ENCODE measurements around the gene HRAS. TPM values are rescaled to one million over a fixed set of nuclear protein-coding genes. Genes with fewer than 3 reads are reported as not detected.

The HRAS gene
- total and polyA plus RNA-seq, 2 of the 8 experiments (the other 6 are each of a cell fraction or from before 2014, with no cell fraction given): 44.3 to 54.7 TPM

DNA sequence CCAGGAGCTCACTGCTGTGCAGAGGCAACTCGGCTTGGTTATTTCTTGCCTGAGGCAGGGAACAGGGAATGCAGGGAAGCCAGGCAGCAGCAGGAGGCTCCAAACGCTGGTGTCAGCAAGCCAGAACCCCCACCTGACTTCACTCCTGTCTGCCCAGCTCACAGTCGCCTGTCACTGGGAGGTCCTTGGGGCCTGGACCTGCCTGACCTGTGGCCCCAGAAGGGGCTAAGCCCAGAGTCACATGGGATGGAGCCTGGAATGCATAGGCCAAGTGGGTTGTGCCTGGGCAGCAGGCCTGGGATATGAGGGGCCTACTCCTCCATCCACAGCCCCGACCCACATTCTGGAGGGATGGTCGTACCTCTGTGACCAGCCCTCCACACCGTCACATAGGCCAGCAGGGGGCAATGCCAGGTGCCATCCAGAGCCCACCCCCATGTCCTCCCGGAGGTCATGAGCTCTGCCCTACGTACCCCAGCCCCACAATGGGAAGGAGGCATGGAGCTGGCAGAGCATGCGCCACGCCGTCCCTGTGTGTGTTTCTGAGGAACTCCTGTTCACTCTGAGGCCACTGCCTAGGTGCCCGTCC is 30.6 kb upstream of the HRAS start:
- POLR2A ChIA-PET (ENCODE audit: partially characterized antibody): interaction anchor here (0.7 to 3.4 kb wide), 9 partner anchors 8 to 178 kb away, joined by 3 to 15 read pairs (median 4); partner anchors contain the start of gene PHRF1
- Histone ChIP-seq H3K4ac (replicated peaks; ENCODE audit: insufficient read length, low read depth, low read length) (peak overlapping the region; percentile 53), H3K27me3 (replicated peaks in 1 of 4; ENCODE audit: control insufficient read depth in 3 of 4, extremely low read depth in 1 of 4, insufficient read depth in 3 of 4, low read length in 3 of 4) (peaks cover 0 to 3% (median 0%) of the 10 kb centered on the region in 4 experiments; a peak in 3 of 7 replicates), H3K56ac (replicated peaks; ENCODE audit: insufficient read length, low read depth, low read length) (no peak overlapping the region), H2BK120ac (replicated peaks; ENCODE audit: low read depth, low read length) (no peak overlapping the region), H4K8ac (ENCODE audit: extremely low read depth, insufficient read depth, low read length) (no peak overlapping the region), H4K20me1 (replicated peaks in 1 of 2; ENCODE audit: control insufficient read depth in 1 of 2, insufficient read depth in 2 of 2, low read length in 2 of 2) (peaks cover 10 to 29% of the 10 kb centered on the region in 2 experiments), H2AK5ac (ENCODE audit: low read depth, low read length) (no peak overlapping the region), H3K27ac (ENCODE audit: low read depth, low read length) (0 out of 2 replicates have a peak overlapping the region, but pooled peaks have one; percentile 9), H3K23ac (ENCODE audit: insufficient read length) (no peak overlapping the region), H3K9ac (replicated peaks in 1 of 4; ENCODE audit: extremely low read depth in 1 of 4, low read depth in 3 of 4, low read length in 3 of 4) (no peak overlapping the region), H2BK20ac (ENCODE audit: low read length) (no peak overlapping the region), H2BK12ac (ENCODE audit: low read depth, low read length) (0 out of 2 replicates have a peak overlapping the region, but pooled peaks have one; percentile 7), H2BK15ac (ENCODE audit: low read length) (no peak overlapping the region), H3K79me2 (ENCODE audit: control insufficient read depth in 1 of 2, insufficient read depth in 2 of 2, low read length in 2 of 2) (peaks cover 0 to 4% of the 10 kb centered on the region in 2 experiments; a peak in 1 of 4 replicates), H2BK5ac (ENCODE audit: low read depth, low read length) (0 out of 2 replicates have a peak overlapping the region, but pooled peaks have one; percentile 18), H4K91ac (replicated peaks; ENCODE audit: insufficient read length, low read length) (peak overlapping the region; percentile 89), H3K36me3 (ENCODE audit: control insufficient read depth in 2 of 4, insufficient read depth in 4 of 4, low read length in 3 of 4) (peaks cover 0 to 8% (median 4%) of the 10 kb centered on the region in 4 experiments; a peak in 5 of 8 replicates), H3K23me2 (ENCODE audit: low read depth, low read length) (peaks cover 9% of the 10 kb centered on the region; the same call in 1 of the 2 replicates), H3K9me3 (ENCODE audit: insufficient read depth in 2 of 2, low read depth in 1 of 2, low read length in 1 of 2) (no peaks in the 10 kb centered on the region), H3K14ac (ENCODE audit: insufficient read length) (no peak overlapping the region), H4K5ac (ENCODE audit: insufficient read length, low read depth, low read length) (no peak overlapping the region), H3K18ac (ENCODE audit: extremely low read depth, low read length) (0 out of 2 replicates have a peak overlapping the region, but pooled peaks have one; percentile 1), H3K79me1 (ENCODE audit: low read depth, low read length) (peaks cover 13% of the 10 kb centered on the region), H2AFZ (ENCODE audit: low read length) (no peak overlapping the region), H3K4me3 (ENCODE audit: extremely low read depth in 1 of 4, insufficient read depth in 2 of 4, low read depth in 3 of 4, low read length in 4 of 4) (no peak overlapping the region), H3K4me1 (replicated peaks in 1 of 4; ENCODE audit: control insufficient read depth in 3 of 4, insufficient read depth in 4 of 4, low read length in 3 of 4) (peaks cover 0 to 17% (median 12%) of the 10 kb centered on the region in 4 experiments; a peak in 6 of 7 replicates), H3K4me2 (ENCODE audit: insufficient read depth in 1 of 2, low read depth in 2 of 2, low read length in 2 of 2) (no peak overlapping the region)
- no peak for DNase-seq (ENCODE audit: low read depth in 1 of 2, low spot score in 2 of 2)
- WGBS, 2 experiments (ENCODE audit: extremely low coverage in 1 of 2, insufficient coverage in 1 of 2, insufficient read length in 1 of 2, insufficient replicate concordance in 2 of 2, low coverage in 1 of 2, low lambda C conversion rate in 2 of 2, missing lambda C conversion rate in 1 of 2): 85% methylated on average over 12 of the region's 12 CpGs; no CpG with 5 or more reads in 1 of the 2 experiments
- no peak for FAIRE-seq
- CTCF ChIA-PET (ENCODE audit: partially characterized antibody): interaction anchor here (1.0 to 3.2 kb wide), 7 partner anchors 9 to 46 kb away, joined by 3 to 21 read pairs (median 5); partner anchors contain the start of gene PHRF1
- TF ChIP-seq CREB1 (IDR thresholded peaks at IDR 0.05) (no peak), BCL11A (IDR thresholded peaks at IDR 0.05; ENCODE audit: low read depth in 2 of 2, low read length in 2 of 2) (no peak), RXRA (IDR thresholded peaks at IDR 0.05; ENCODE audit: insufficient read depth, low read depth, low read length) (no peak), SP1 (IDR thresholded peaks at IDR 0.05; ENCODE audit: low read depth, low read length) (no peak), MAFK (IDR thresholded peaks at IDR 0.05; ENCODE audit: low read depth, low read length) (no peak), TEAD4 (IDR thresholded peaks at IDR 0.05; ENCODE audit: low read depth, low read length) (0 out of 2 replicates have a peak, but pooled peaks have one; percentile 23), HDAC2 (IDR thresholded peaks at IDR 0.05; ENCODE audit: borderline replicate concordance in 1 of 2, low read depth in 2 of 2, low read length in 2 of 2) (no peak)
- TF ChIP-seq, protein P1, sequence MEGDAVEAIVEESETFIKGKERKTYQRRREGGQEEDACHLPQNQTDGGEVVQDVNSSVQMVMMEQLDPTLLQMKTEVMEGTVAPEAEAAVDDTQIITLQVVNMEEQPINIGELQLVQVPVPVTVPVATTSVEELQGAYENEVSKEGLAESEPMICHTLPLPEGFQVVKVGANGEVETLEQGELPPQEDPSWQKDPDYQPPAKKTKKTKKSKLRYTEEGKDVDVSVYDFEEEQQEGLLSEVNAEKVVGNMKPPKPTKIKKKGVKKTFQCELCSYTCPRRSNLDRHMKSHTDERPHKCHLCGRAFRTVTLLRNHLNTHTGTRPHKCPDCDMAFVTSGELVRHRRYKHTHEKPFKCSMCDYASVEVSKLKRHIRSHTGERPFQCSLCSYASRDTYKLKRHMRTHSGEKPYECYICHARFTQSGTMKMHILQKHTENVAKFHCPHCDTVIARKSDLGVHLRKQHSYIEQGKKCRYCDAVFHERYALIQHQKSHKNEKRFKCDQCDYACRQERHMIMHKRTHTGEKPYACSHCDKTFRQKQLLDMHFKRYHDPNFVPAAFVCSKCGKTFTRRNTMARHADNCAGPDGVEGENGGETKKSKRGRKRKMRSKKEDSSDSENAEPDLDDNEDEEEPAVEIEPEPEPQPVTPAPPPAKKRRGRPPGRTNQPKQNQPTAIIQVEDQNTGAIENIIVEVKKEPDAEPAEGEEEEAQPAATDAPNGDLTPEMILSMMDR (IDR thresholded peaks at IDR 0.05; ENCODE audit: control extremely low read depth in 1 of 3, insufficient read depth in 1 of 3, low read depth in 1 of 3, low read length in 3 of 3): peak in 1 of 3 experiments; percentile 10; a peak in 1 of 4 replicates

Measured in H1 (cell line).